ENCODE data around the gene C1orf35. TPM values are rescaled to one million over a fixed set of nuclear protein-coding genes. Genes with fewer than 3 reads are reported as not detected.

C1orf35 gene
- total and polyA plus RNA-seq, 9 of the 15 experiments (the other 6 are each of a cell fraction or from before 2014, with no cell fraction given) = 3.2 to 48.7 (median 12.5) TPM

DNA sequence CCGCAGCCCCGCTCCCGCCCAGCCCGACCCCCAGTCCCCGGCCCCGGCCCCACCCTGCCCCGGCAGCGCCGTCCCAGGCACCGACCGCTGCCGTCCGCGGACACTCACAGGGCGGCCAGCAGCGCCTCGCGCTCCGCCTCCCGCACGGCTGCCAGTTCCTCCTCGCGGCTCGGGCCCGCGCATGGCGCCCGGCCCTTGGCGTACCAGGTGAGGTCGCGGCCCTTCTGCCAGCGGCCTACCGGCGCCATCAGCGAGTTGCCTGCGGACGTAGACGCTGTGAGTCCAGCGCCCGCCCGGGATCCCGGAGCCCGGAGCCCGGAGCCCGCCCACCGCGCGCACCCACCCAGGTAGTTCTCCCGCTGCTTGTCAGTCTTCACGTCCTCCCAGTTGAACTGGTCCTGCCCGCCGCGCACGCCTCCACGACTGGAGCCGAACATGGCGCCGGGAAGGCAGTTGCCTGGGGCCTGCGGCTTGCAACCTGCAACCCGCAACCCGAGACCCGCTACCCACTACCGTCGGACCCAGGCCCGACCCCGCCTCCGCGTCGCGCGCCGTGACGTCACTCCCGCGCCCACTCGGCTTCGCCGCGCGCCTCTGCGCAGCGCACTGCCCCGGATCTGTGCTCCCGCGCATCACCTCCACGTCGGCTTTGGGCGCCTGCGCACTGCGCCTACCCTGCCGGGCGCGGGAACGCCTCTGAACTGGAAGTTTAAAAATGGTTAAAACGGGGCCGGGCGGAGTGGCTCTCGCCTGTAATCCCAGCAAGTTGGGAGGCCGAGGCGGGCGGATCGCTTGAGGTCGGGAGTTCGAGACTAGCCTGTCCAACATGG lies at the start of gene C1orf35 (continued):
- TF ChIP-seq BRCA1 (IDR thresholded peaks at IDR 0.05) (no peak), BRCA1 (CRISPR knock-in tag; IDR thresholded peaks at IDR 0.05) (peak; percentile 91; the same call in 1 of the 2 replicates), MAZ (CRISPR knock-in tag; conservative IDR thresholded peaks at IDR 0.05 in 1 of 2, IDR thresholded peaks at IDR 0.05 in 1 of 2) (peak; percentile 83 to 93), SIX5 (IDR thresholded peaks at IDR 0.05; ENCODE audit: borderline replicate concordance in 1 of 2, insufficient read depth in 1 of 2, low read depth in 1 of 2, low read length in 2 of 2) (peak in 1 of 2 experiments; percentile 31; a peak in 1 of 4 replicates), SP1 (CRISPR knock-in tag; IDR thresholded peaks at IDR 0.05) (peak; percentile 99), ELF2 (CRISPR knock-in tag; IDR thresholded peaks at IDR 0.05) (peak; percentile 82), PML (IDR thresholded peaks at IDR 0.05; ENCODE audit: low read length) (peak; percentile 54; the same call in 1 of the 2 replicates), SRSF1 (IDR thresholded peaks at IDR 0.05; ENCODE audit: low read depth, low read length) (0 out of 2 replicates have a peak, but pooled peaks have one; percentile 43), ZFX (CRISPR knock-in tag; IDR thresholded peaks at IDR 0.05) (peak; percentile 96), SIN3A (IDR thresholded peaks at IDR 0.05; ENCODE audit: borderline replicate concordance in 2 of 2, control insufficient read depth in 1 of 2, low read depth in 2 of 2, low read length in 2 of 2) (peak; percentile 75 to 95), MCM7 (IDR thresholded peaks at IDR 0.05) (no peak), ZNF239 (CRISPR knock-in tag; IDR thresholded peaks at IDR 0.05) (no peak), OTX1 (CRISPR knock-in tag; IDR thresholded peaks at IDR 0.05) (no peak), POLR3A (IDR thresholded peaks at IDR 0.05; ENCODE audit: borderline replicate concordance, extremely low read depth, insufficient read depth, insufficient read length) (no peak), MYBL2 (IDR thresholded peaks at IDR 0.05; ENCODE audit: low read depth) (peak; percentile 68; the same call in 1 of the 2 replicates), MYBL2 (CRISPR knock-in tag; IDR thresholded peaks at IDR 0.05; ENCODE audit: borderline replicate concordance) (no peak), DACH1 (IDR thresholded peaks at IDR 0.05; ENCODE audit: partially characterized antibody) (peak; percentile 11), THAP12 (CRISPR knock-in tag; IDR thresholded peaks at IDR 0.05) (peak; percentile 88), TEAD4 (IDR thresholded peaks at IDR 0.05; ENCODE audit: low read length) (0 out of 2 replicates have a peak, but pooled peaks have one; percentile 5), TEAD4 (CRISPR knock-in tag; IDR thresholded peaks at IDR 0.05; ENCODE audit: borderline replicate concordance) (no peak; the same call in 1 of the 2 replicates), ZBTB34 (CRISPR knock-in tag; IDR thresholded peaks at IDR 0.05) (no peak), ZNF324 (CRISPR knock-in tag; IDR thresholded peaks at IDR 0.05) (no peak)
- TF ChIP-seq, protein P1, sequence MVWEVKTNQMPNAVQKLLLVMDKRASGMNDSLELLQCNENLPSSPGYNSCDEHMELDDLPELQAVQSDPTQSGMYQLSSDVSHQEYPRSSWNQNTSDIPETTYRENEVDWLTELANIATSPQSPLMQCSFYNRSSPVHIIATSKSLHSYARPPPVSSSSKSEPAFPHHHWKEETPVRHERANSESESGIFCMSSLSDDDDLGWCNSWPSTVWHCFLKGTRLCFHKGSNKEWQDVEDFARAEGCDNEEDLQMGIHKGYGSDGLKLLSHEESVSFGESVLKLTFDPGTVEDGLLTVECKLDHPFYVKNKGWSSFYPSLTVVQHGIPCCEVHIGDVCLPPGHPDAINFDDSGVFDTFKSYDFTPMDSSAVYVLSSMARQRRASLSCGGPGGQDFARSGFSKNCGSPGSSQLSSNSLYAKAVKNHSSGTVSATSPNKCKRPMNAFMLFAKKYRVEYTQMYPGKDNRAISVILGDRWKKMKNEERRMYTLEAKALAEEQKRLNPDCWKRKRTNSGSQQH (CRISPR knock-in tag; IDR thresholded peaks at IDR 0.05) = peak; percentile 2; the same call in 1 of the 2 replicates
